ENCODE results near the gene TCAF1. TPM values are rescaled to one million over a fixed set of nuclear protein-coding genes. Genes with fewer than 3 reads are reported as not detected.

TCAF1 gene
- total RNA-seq, 4 donors from 2014 or later: 55.2 to 70.0 (median 58.8) TPM

DNA sequence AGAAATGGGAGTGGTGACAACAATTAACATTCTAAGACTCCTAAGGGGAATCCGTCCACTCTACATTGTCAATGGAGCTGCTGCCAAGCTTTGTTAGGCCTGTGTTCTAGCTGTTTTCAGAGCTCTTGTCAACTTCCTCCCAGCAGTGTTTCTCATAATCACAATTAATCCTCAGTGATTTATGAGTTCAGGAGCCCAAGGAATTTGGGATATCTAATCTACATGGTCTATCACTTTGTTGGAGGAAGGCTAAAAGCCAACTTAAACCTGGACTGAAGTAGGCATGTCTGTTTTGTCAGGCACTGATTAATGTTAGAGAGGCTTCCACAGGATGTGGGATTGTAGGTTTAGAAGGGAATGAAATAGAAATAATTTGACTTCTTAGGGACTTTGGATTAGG, 22.9 kb upstream of the TCAF1 start:
- no peak for DNase-seq
- Histone ChIP-seq H3K27ac (no peak overlapping the region), H3K36me3 (no peaks in the 10 kb centered on the region), H3K4me3 (replicated peaks in 1 of 3) (no peak overlapping the region), H3K9me3 (no peaks in the 10 kb centered on the region), H3K27me3 (no peaks in the 10 kb centered on the region), H3K4me1 (no peaks in the 10 kb centered on the region)
- intact Hi-C loops (cut with DNase I): no loop called here
- WGBS, 2 donors: 77 to 79% methylated on average over 1 of the region's 1 CpG
- TF ChIP-seq, protein P1, sequence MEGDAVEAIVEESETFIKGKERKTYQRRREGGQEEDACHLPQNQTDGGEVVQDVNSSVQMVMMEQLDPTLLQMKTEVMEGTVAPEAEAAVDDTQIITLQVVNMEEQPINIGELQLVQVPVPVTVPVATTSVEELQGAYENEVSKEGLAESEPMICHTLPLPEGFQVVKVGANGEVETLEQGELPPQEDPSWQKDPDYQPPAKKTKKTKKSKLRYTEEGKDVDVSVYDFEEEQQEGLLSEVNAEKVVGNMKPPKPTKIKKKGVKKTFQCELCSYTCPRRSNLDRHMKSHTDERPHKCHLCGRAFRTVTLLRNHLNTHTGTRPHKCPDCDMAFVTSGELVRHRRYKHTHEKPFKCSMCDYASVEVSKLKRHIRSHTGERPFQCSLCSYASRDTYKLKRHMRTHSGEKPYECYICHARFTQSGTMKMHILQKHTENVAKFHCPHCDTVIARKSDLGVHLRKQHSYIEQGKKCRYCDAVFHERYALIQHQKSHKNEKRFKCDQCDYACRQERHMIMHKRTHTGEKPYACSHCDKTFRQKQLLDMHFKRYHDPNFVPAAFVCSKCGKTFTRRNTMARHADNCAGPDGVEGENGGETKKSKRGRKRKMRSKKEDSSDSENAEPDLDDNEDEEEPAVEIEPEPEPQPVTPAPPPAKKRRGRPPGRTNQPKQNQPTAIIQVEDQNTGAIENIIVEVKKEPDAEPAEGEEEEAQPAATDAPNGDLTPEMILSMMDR (IDR thresholded peaks at IDR 0.05): no peak

DNA sequence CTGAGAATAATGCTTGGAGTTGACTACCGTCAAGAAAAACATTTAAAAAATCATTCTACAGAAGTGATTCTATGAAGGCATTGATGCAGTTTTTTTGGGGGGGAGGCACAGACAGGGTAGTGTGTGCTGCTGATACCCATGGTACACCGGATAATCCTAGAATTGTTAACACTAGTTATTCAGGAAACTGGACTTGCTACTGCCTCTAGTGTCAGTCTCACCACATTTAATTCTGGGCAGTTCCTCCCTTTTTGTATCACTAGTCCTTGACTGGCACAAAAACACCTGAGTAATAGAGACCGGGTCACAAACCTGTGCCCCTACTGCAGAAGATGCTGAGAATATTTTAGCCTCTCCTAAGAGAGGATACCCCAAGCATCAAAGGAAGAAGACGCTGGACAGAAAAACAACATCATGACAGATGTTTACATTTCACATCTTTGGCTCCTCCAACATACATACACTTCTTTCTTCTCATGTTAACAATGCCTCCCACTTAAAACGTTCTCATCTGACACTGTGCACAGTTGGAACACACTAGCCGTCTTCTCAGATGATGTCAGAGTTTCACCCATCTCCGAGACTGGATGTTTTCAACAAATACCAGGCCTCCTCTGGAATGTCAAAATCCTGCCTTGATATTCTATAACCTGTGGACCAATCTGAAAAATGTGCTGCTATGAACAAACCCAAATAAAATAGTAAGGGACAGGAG, 13.1 kb upstream of the TCAF1 start:
- H3K4me1 ChIP-seq: no peaks in the 10 kb centered on the region
- DNase-seq: no peak
- 74 to 76% methylated on average over 7 of the region's 7 CpGs for whole genome bisulfite sequencing, 2 donors
- H3K4me3 ChIP-seq (replicated peaks in 1 of 3): no peak overlapping the region
- TF ChIP-seq, protein P1 (IDR thresholded peaks at IDR 0.05): no peak
- TF ChIP-seq POLR2A (IDR thresholded peaks at IDR 0.05): no peak
- H3K9me3 ChIP-seq: no peaks in the 10 kb centered on the region
- H3K36me3 ChIP-seq: no peaks in the 10 kb centered on the region
- no peaks in the 10 kb centered on the region for H3K27me3 ChIP-seq
- intact Hi-C loops (cut with DNase I): no loop called here
- H3K27ac ChIP-seq: no peak overlapping the region

GRCh38 chr7:143913945-143914615, 12.1 kb upstream of the TCAF1 start:
- Histone ChIP-seq H3K27me3 (no peaks in the 10 kb centered on the region), H3K9me3 (no peaks in the 10 kb centered on the region), H3K4me3 (replicated peaks in 1 of 3) (no peak overlapping the region), H3K27ac (no peak overlapping the region), H3K36me3 (no peaks in the 10 kb centered on the region), H3K4me1 (no peaks in the 10 kb centered on the region)
- TF ChIP-seq, protein P1 (IDR thresholded peaks at IDR 0.05): no peak
- no peak for TF ChIP-seq POLR2A (IDR thresholded peaks at IDR 0.05)
- intact Hi-C loops (cut with DNase I): no loop called here
- 87 to 88% methylated on average over 3 of the region's 3 CpGs for WGBS, 2 donors
- DNase-seq: no peak

GRCh38 chr7:143910473-143911248, 8.7 kb upstream of the TCAF1 start:
- H3K9me3 ChIP-seq: no peaks in the 10 kb centered on the region
- intact Hi-C loops (cut with DNase I): no loop called here
- H3K27ac ChIP-seq: no peak overlapping the region
- no peak for DNase-seq
- no peaks in the 10 kb centered on the region for H3K27me3 ChIP-seq
- H3K4me1 ChIP-seq: peaks cover under 1 to 1% of the 10 kb centered on the region in 2 donors
- H3K36me3 ChIP-seq: no peaks in the 10 kb centered on the region
- TF ChIP-seq, protein P1 (IDR thresholded peaks at IDR 0.05): no peak
- no peak for TF ChIP-seq POLR2A (IDR thresholded peaks at IDR 0.05)
- WGBS, 2 donors: 78 to 82% methylated on average over 3 of the region's 3 CpGs
- no peak overlapping the region for H3K4me3 ChIP-seq (replicated peaks in 1 of 3)
